OCI-LY7 (cell line): ENCODE results near the gene NOS3.

Source experiments
- CTCF ChIP-seq: fragments of 200-600 bp; sonication (generic); conservative IDR thresholded peaks from 2 replicates; pipeline ENCODE4 v1.5.1; 2014; ENCODE audit warnings: mild to moderate bottlenecking, antibody characterized with exemption, low read length, moderate library complexity, mixed read lengths
- EZH2phosphoT487 ChIP-seq: fragments of 200-600 bp; sonication (generic); IDR thresholded peaks from 2 replicates; pipeline ENCODE4 v1.6.1; 2018; ENCODE audit warnings: low read depth, borderline replicate concordance, mild to moderate bottlenecking, mixed run types, antibody characterized with exemption, low read length, moderate library complexity, mixed read lengths

GRCh38 chr7:150968734-150969372, 22.0 kb upstream of the NOS3 start:
- TF ChIP-seq CTCF (no peak), EZH2phosphoT487 (no peak)
